GM19025 (cell line): ENCODE measurements around the gene SLC26A9.

Source experiments
- ATAC-seq: cut with Tn5 transposase; IDR thresholded peaks from one replicate; pipeline ENCODE4 v1.9.1; 2021; ENCODE audit warnings: mild to moderate bottlenecking, low read depth, moderate library complexity; ENCODE audit not compliant: unreplicated experiment

Gene SLC26A9

DNA sequence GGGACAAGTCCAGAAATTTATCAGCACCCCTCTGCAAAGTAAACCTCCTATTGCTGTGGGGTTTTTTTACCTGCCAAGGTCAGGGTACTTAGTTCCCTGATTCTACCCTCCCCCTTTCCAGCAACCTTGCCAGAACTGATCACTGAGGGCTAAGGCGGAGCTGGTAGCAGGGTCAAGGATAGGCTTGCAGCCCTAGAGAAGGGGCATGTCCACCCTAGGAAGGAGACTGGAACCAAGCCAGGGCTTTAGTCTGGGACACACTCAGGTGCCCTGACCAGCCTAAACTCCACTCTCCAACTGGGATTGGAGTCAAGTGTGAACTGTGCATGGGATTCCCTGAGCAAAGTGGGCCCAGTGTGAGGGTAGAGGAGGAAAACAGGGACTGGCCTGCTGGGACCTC, 6.5 kb upstream of the SLC26A9 start:
- ATAC-seq = no peak

DNA sequence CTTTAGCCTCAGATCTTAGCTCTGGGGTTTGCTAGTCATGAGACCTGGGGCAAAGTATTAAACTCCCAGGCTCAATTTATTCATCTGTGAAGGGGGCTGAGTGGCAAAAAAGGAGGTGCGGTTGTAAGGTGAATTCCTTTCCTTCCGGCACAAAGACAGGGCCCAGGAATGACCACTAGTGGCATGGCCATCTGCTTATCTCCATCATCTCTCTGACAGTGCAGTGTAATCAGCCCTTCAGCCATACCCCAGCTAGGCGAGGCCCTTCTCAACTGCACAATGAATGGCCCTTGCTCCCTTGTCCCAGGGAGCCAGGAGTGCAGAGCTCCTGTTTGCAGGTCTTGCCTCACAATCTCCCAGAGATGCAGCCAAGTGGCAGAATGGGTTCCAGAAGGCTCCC, 5.6 kb upstream of the SLC26A9 start:
- ATAC-seq = no peak

DNA sequence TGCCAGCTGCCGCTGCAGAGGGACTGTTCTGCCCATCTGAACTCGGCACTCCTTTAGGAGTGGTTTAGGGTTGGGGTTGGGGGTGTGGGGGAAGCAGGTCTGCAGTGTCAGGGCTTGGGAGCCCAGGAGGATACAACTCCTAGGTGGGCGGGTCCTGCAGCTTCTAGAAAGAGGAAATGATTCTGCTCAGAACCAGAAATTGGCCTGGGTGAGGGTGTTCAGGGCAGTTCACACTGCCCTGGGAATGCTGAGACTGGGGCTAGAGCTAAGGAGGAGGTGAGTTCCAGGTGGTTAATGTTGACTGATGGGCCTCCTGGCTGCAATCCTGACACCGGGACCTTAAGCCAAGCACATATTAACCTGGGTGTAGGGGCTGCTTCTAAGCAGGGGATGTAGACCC, 4.8 kb upstream of the SLC26A9 start:
- ATAC-seq = no peak

DNA sequence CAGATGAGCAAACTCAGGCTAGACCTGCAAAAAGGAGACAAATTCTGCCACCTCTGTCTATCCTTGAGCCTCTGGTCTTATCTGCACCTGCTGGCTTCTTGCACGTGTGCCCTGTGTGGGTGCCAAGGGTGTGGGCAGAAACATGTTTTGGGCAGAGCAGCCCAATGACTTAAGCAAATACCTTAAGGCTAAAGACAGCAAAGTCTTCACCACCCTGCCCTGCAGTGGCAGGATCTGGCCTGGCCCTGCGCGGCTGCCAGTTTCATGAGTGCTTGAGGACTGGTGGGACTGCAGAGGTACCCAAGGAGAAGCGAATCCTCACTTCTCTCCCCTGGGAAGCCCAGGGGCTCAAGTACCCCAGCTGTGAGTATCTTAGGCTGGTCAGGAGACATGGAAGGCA, 3.8 kb upstream of the SLC26A9 start:
- no peak for ATAC-seq

DNA sequence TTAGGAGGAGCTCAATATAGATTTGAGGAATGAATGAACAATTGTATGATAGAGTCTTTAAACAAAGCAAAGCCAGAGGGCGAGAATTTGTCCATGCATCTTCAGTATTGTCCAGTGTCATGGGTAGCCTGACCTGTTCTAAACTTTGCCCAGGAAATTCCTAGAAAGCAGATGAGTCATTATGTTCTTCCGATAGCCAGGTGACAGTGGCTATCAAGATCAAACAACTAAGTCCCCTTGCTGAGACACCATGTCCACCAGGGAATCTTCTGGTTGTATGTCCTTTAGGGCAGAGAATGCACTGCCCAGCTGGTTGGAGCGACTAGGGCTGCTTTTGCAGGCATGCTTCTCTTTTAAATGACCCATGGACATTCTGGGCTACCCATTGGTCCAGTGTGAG, 1.8 kb upstream of the SLC26A9 start:
- no peak for ATAC-seq

DNA sequence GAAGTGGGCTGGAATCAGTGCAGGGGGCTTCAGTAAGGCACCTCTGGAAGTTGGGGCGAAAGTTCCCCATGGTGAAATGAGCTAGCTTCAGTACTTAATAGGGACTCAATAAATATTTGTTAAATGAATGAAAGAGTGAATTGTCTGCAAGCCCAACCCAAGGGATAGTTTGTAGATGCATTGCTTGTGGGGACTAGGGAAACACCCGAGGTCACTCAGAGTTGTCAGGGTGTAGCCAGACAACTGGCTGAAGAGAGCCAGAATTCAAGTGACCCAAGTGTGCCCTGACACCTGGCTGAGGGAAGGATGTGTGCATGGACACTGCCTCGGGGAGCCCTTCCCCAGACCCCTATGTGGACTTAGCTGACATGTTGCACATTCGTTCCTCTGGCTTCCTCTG, 1.3 kb upstream of the SLC26A9 start:
- ATAC-seq = no peak

DNA sequence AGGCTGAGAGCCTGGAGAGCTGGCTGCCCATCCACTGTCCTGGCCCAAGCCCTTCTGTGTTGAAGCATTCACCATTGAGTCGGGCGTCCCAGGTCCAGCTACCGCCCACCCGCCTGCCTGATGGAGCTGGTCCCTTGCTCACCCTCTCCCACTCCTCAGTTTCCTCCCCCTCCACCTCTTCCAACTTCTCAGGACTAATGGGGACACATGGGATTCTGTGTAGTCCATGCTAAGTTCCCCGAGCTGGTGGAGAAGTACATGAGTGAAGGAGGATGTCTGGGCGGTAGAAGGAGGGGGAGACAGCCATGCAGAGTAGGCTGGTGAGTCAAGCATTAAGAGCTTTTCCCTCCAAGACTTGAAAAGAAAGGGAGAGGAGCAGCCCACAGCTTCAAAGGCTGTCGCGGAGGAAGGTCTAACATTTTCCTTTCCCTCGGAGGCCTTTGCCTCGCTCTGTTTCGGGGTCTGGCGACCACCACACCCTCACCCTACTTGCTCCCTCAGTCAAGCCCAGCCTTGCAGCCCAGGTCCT, 561 bp downstream of the SLC26A9 start:
- ATAC-seq = no peak

DNA sequence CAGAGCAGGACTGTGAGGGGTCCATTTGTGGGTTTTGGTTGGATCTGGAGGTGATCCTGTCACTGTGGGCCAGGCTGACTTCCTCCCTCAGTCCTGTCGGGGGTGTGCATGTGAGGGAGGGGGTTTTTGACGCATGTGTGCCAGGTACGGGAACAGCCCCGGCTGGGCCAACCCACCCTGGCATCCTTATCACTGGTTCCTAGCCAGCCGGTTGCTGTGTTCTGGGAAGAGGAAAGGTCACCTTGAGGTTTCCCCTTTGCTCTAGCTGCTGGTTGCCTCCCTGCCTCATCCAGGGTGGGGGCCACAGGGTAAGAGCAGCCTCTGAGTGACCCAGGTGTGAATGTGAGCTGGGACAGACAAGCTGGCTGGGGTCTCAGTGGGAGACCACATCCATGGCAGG, 2.5 kb downstream of the SLC26A9 start:
- no peak for ATAC-seq

DNA sequence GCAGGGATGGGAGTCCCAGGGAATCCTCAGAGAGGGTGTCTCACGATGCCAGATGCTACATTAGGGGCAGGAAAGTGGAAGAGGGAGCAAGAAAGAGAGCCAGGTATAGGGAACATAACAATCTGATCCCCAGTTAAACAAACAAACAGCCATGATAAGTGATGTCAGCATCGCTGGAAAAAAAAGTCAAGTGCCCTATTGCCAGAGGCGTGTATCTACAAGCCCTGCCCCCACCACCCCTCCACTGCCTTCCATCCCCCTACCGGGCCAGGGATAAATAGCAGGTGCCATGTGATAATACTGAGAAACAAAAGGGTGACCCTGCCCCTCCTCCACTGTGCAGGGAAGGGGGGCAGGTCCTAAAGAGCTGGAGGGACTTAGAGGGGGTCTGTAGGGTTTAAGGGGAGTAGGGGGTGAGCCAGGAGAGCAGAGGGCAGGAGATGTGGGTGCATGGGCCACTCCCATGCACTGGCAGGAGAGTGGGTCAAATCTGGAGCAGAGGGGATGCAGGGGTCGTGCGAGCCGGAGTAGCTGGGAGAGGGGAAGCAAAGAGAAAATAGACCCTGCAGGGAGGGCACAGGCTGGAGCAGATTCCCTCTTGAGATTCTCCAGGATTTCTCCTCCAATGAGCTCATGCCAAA, 3.4 kb downstream of the SLC26A9 start:
- ATAC-seq = no peak

DNA sequence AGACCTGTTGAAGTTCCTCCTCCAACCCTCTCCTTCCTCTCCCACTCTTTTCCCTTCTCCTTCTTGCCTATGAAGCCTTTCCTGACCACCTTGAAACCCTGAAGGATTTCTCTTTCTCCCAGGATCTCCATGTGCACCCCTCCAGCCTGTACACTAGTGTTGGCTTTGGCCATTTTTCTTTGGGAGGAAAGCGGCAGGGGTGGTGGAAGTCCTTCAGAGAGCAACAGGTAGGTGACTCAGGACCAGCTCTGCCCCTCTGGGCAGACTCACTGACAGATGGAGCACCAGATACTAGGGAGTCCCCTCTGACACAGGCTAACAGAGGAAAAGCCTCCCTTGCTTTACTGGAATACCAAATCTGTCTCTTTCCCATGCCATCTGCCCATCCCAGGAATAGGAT, 4.6 kb downstream of the SLC26A9 start:
- ATAC-seq = no peak

DNA sequence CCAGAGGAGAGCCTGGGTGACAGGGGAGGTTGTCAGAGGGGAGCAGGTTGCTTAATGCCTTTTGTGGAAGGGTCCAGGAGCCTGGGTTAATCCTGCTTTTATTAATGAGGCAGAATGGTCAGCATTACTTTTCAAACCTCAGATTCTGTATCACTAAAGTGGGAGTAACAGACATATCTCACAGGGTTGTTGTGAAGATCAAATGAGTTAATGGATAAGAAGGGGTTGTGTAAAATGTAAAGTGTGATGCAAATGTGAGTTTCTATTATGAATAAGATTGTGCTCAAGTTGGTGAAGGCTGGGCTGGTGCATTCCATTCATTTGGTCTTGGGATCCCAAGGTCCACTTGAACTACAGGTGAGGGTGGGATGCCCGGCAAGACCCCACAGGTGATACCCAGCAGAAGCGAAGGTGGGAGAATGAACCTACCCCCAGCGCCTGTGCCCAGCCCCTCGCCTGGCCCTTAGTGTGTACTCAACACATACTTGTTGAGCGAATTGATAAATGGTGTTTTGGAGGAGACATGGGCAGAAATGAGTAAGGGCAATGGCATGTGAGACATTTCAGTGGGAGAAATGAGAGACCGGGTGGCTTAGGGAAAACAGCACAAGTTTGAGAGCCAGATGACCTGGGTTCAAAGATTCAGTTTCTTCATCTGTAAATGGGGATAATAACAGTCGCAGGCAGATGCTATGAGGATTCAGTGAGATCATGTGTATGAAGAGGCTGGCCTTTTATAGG, 6.2 kb downstream of the SLC26A9 start:
- no peak for ATAC-seq

DNA sequence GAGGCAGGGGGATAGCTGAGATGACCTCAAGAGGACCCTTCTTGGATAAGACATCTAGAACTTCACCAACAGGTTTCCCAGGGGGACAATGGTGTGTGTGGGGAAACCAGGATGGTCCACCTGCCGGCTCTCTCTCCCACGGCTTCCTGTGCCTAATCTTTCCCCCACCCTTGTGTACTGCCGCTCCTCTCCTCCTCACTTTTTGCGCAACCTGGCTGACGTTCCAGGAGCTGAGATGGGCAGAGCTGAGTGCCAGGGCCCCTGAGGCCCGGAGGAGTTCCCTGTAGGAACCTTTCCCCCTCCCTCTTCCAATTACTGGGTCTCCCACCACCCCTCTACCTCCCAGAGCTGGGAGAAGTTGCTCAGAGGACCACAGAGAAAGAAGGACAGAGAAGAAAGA, 6.9 kb downstream of the SLC26A9 start:
- no peak for ATAC-seq

DNA sequence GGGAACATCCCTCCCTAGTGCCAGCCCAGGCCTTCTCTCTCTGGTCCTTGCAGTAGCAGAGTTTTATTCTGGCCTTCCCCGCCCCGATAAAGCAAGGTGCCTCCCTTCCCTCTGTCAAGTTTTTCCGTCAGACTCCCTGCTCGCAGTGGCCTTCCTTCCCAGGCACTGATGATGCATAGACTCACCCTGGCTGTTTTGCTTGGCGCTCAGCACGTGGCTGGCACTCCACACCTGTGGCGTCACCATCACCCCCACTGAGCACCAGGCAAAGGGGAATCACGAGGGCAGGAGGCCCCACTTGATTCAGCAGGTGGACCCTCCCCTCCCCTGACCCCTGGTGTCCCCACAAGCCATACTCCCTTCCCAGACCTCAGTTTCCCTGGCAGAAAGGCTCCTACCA, 7.4 kb downstream of the SLC26A9 start:
- no peak for ATAC-seq

DNA sequence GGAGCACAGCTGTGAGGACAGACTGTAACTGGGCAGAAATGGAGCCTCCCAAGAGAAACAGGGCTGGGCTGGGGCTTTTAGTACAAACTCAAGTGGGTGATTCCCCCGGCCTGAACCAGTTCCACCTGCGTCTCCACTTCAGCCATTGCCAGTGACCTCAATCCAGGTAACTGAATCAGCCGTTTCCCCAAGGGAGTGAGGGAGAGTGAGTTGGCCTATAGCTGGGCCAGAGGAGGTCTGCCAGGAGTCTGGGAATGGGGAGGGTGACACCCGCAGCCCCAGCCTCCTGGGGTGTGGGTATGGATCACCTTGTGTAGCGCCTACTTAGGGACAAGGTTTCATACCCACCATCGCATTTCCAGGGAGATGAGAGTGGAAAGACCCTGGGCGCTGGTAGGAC, 8.5 kb downstream of the SLC26A9 start:
- no peak for ATAC-seq

DNA sequence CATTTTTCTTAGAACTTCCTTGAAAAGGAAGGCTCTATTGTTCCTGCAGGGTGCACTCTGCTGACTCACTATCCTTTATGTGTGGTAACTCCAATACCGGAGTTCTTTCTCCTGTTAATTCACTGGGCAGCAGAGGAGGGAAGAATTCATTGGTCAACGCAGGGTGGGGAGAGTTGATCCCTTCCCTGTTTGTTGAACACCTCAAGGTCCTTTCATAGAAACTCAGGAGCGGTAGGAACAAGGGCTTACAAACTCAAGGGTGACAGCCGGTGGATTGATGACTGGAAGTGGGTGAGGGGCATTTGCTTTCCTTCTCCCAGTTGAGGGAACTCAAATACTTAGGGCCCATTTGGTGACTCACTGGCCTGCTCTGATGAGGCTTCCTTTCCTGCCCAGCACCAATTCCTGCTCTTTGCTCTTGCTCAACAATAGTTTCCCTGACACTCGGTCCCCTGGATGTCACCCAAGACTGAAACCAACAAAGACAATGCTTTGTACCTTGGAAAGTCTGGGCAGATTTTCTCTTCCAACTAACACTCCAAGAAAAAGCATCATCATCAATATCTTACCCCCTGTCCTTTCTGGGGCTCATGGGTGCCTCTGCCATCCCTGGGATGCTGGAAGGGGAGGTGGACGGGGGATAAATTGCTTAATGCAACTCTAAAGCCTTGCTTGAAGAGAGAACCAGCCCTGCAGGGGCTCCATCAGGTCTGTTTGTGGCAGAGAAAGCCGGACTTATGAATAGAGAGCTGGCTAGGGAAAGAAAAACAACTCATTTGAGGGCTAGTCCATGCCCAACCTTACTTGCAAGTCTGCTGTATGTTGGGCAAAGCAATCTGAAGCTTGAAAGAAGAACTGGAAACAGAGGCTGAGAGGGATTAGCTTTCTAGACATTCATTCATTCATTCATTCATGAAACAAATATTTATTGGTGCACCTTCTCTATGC, 9.3 kb downstream of the SLC26A9 start:
- no peak for ATAC-seq

DNA sequence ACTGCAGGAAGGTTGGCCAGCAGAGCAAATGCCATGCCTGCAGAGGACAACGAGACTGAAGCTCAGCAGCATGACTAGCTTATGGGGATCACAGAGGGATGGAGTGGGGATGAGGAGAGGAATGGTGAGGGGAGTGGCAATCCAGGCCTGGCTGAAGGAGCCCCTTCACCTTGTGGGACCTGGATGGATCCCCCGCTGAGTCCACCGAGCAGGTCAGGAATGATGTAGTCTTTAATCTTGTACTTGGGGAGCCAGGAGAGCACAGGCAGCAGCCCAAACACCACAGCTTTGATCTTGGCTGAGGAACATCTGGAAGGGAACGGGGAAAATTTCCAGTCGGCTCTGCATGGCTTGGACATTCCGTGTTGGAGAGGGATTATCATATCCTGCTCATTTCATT, 10.5 kb downstream of the SLC26A9 start:
- ATAC-seq = no peak

DNA sequence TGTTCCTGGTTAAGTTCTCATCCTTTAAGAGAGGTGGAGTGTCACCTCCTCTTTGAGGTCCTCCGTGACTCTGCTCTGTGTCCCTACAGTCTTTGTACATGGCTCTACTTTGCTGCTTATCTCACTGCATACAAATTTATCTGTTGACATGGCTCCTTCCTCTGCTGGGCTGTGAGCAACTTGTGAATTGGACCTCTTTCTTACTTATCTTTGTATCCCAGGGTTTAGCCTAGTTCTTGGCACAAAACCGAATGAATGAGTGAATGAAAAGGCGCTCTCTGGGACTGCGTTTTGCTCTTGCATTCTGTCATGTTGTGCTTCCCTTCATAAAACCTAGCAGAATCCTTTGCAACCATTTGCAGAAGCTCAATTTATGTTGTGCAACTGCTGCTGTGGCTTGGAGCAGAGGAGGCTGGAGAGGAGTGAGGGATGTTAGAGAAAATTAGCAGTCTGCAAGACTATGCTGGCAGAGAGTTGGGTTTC, 12.4 kb downstream of the SLC26A9 start:
- no peak for ATAC-seq

DNA sequence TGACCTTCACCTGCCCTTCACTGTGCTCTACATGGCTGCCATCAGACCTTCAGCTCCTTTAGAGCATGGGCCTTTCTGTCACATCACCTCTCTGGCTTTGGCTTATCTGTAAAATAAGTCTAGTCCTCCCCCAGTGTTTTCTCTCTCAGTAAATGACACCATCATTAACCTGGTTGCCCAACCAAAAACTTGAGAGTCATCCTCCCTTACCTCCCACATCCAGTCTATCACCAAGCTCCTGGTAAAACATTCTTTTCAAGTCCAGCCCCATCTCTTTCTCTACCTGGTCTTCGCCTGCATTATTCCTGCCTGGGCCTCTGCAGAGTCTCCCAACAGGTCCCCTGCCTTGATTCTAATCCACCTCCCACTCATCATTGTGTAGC, 13.1 kb downstream of the SLC26A9 start:
- ATAC-seq = no peak

DNA sequence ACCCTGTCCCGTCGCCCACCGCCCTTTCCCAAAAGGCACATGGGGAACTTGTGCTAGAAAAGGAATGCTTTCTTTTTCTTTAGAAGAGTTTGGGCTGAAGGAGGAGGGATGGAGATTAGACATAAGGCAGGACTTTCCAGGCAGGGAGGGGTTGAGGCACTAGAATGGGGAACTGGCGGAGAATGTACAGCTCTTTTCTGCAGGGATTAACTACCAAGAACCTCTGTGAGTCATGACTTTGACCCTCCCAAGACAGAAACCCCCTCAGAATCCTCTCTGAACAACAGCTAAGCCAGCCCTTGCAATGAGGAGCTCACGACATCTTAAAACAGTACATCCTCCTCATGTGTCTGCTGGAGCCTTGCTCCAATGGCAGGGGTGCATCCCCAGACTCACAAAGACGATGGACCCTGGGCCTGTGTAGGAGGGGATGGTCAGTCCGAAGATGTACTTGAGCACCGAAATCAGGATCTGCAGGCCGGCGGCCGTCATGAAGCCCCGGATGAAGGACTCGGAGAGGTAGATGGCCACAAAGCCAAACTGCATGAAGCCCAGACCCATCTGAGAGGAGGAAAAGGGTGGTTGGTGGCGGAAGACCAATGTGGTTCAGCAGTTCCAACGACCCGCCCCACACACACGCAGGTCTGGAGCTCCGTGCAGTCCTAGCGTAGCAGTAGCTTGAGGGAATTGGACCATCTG, 13.6 kb downstream of the SLC26A9 start:
- ATAC-seq = no peak

DNA sequence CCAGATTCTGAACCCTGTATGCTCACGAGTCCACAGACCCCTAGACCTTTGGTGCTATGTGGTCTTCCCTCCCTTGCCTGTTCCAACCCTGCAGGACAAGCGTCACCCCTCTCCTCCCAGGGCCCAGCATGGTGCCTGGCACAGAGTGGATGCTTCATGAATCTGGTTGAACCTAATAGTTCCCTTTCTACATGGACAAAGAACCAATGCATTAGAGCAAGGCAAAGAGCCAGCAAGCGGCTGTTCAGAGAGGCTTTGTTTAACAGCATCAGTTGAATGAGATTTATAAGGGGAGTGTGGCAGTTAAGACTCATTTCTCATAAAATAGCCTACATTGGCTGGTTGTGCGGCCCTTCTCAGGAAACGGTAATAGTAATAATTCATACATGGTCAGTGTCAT, 14.9 kb downstream of the SLC26A9 start:
- ATAC-seq = no peak
